Measurements from ENCODE around the gene RPS29. TPM values are rescaled to one million over a fixed set of nuclear protein-coding genes. Genes with fewer than 3 reads are reported as not detected.
A peak's percentile ranks its signal among the peaks of the same experiment; 100 is the strongest.
"Not testable (repeated sequence)": the region's sequence is repeated elsewhere in the genome, so short reads cannot be mapped to it uniquely, and the experiment has no call there.

Gene RPS29
- total RNA-seq, 4 donors from 2014 or later, result 2,435 to 6,129 (median 4,291) TPM

- H3K27me3 ChIP-seq, result no peaks in the 10 kb centered on the region
- H3K27ac ChIP-seq, result peak overlapping the region; percentile 96 to 98 (median 96)
- H3K4me3 ChIP-seq, result no peak overlapping the region
- intact Hi-C loops (cut with DNase I; ENCODE audit: low total_unique reads), result no loop called here
- in situ Hi-C loops (cut with MboI; ENCODE audit: low pct_ligation_motif_present in 1 of 4, low pct_unique_long_range_greater_than_20kb in 1 of 4, low sequenced_read_pairs in 3 of 4), result no loop called here
- TF ChIP-seq CTCF (IDR thresholded peaks at IDR 0.05) (no peak), POLR2AphosphoS5 (IDR thresholded peaks at IDR 0.05) (no peak), POLR2A (IDR thresholded peaks at IDR 0.05) (no peak), EP300 (IDR thresholded peaks at IDR 0.05; ENCODE audit: low read depth) (no peak)
- WGBS, 2 donors (ENCODE audit: low coverage in 1 of 2), result 23 to 45% methylated on average over 4 of the region's 4 CpGs
- no peaks in the 10 kb centered on the region for H3K36me3 ChIP-seq
- no peaks in the 10 kb centered on the region for H3K9me3 ChIP-seq
- peaks cover 0 to 42% (median 18%) of the 10 kb centered on the region in 4 donors for H3K4me1 ChIP-seq
- DNase-seq, result peak; percentile 68
These were observed 8.3 kb upstream of the RPS29 start for GRCh38 chr14:49594347-49595091.

- TF ChIP-seq POLR2AphosphoS5 (IDR thresholded peaks at IDR 0.05), result no peak
- in situ Hi-C loops (cut with MboI; ENCODE audit: low pct_ligation_motif_present in 1 of 4, low pct_unique_long_range_greater_than_20kb in 1 of 4, low sequenced_read_pairs in 3 of 4) (no loop called here), intact Hi-C loops (cut with DNase I; ENCODE audit: low total_unique reads) (no loop called here)
- no peaks in the 10 kb centered on the region for H3K9me3 ChIP-seq
- H3K27ac ChIP-seq, result no peak overlapping the region
- H3K36me3 ChIP-seq, result no peaks in the 10 kb centered on the region
- DNase-seq, result no peak
- WGBS, 2 donors (ENCODE audit: low coverage in 1 of 2), result 65 to 76% methylated on average over 3 of the region's 3 CpGs
- H3K4me3 ChIP-seq, result no peak overlapping the region
- peaks cover 0 to 42% (median 18%) of the 10 kb centered on the region in 4 donors for H3K4me1 ChIP-seq
- no peaks in the 10 kb centered on the region for H3K27me3 ChIP-seq
These were observed 6.8 kb upstream of the RPS29 start for GRCh38 chr14:49593016-49593415.

- peaks cover under 1 to 23% (median 10%) of the 10 kb centered on the region in 4 donors for H3K4me1 ChIP-seq
- no peaks in the 10 kb centered on the region for H3K9me3 ChIP-seq
- DNase-seq, result no peak
- no peaks in the 10 kb centered on the region for H3K27me3 ChIP-seq
- intact Hi-C loops (cut with DNase I; ENCODE audit: low total_unique reads), result no loop called here
- in situ Hi-C loops (cut with MboI; ENCODE audit: low pct_ligation_motif_present in 1 of 4, low pct_unique_long_range_greater_than_20kb in 1 of 4, low sequenced_read_pairs in 3 of 4), result no loop called here
- H3K36me3 ChIP-seq, result no peaks in the 10 kb centered on the region
- no peak overlapping the region for H3K4me3 ChIP-seq
- no peak overlapping the region for H3K27ac ChIP-seq
- 84 to 93% methylated on average over 3 of the region's 3 CpGs for WGBS, 2 donors (ENCODE audit: low coverage in 1 of 2)
- TF ChIP-seq POLR2A (IDR thresholded peaks at IDR 0.05) (no peak), EP300 (IDR thresholded peaks at IDR 0.05; ENCODE audit: low read depth) (no peak), POLR2AphosphoS5 (IDR thresholded peaks at IDR 0.05) (no peak), CTCF (IDR thresholded peaks at IDR 0.05) (no peak)
These were observed 3.2 kb upstream of the RPS29 start for GRCh38 chr14:49589387-49589786.

- intact Hi-C loops (cut with DNase I; ENCODE audit: low total_unique reads), result no loop called here
- Histone ChIP-seq H3K27me3 (no peaks in the 10 kb centered on the region), H3K4me1 (peaks cover 7 to 27% (median 23%) of the 10 kb centered on the region in 4 donors), H3K27ac (peak overlapping the region; percentile 93 to 97 (median 96)), H3K4me3 (peak overlapping the region in 3 of 4 donors; percentile 68 to 96 (median 75)), H3K9me3 (no peaks in the 10 kb centered on the region), H3K36me3 (peaks cover 0 to 5% (median 0%) of the 10 kb centered on the region in 4 donors)
- WGBS, 2 donors (ENCODE audit: low coverage in 1 of 2), result 1% methylated on average over 7 to 14 of the region's 21 CpGs
- DNase-seq, result peak; percentile 27
- TF ChIP-seq POLR2AphosphoS5 (IDR thresholded peaks at IDR 0.05), result no peak
- no peak for TF ChIP-seq EP300 (IDR thresholded peaks at IDR 0.05; ENCODE audit: low read depth)
- TF ChIP-seq CTCF (IDR thresholded peaks at IDR 0.05), result peak; percentile 77 to 98 (median 90)
- in situ Hi-C loops (cut with MboI; ENCODE audit: low pct_ligation_motif_present in 1 of 4, low pct_unique_long_range_greater_than_20kb in 1 of 4, low sequenced_read_pairs in 3 of 4), result no loop called here
These were observed 687 bp upstream of the RPS29 start for GRCh38 chr14:49586673-49587460.

GRCh38 chr14:49584981-49585640, 1.1 kb downstream of the RPS29 start:
- H3K4me3 ChIP-seq, result peak overlapping the region; percentile 68 to 96 (median 80)
- peaks cover 7 to 27% (median 23%) of the 10 kb centered on the region in 4 donors for H3K4me1 ChIP-seq
- peak overlapping the region; percentile 93 to 97 (median 96) for H3K27ac ChIP-seq
- in situ Hi-C loops (cut with MboI; ENCODE audit: low pct_ligation_motif_present in 1 of 4, low pct_unique_long_range_greater_than_20kb in 1 of 4, low sequenced_read_pairs in 3 of 4); H3K36me3 ChIP-seq; intact Hi-C loops (cut with DNase I; ENCODE audit: low total_unique reads); H3K27me3 ChIP-seq; H3K9me3 ChIP-seq: not testable (repeated sequence)
- DNase-seq, result peak; percentile 27
- 0 to 9% methylated on average over 11 to 32 of the region's 32 CpGs for WGBS, 2 donors (ENCODE audit: low coverage in 1 of 2)
